HCT116 (cell line): ENCODE data around the gene SPOP.

ENCODE experiments used
- YY1 ChIP-seq: IDR thresholded peaks from 2 replicates; pipeline ENCODE4 v1.6.1; 2011; ENCODE audit warnings: low read length, low read depth, moderate library complexity, mild to moderate bottlenecking; ENCODE audit not compliant: insufficient replicate concordance; ENCODE audit errors: extremely low read depth
- TF ChIP-seq, protein P1 (sequence below): IDR thresholded peaks from 2 replicates; pipeline ENCODE4 v1.6.1; 2012; ENCODE audit warnings: low read depth
- TF ChIP-seq, protein P2 (sequence below), 3 experiments: fragments of 200-600 bp in 1 of 3; sonication (generic) in 1 of 3; IDR thresholded peaks in 2 of 3; conservative IDR thresholded peaks in 1 of 3; 2 replicates each; pipeline ENCODE4 v1.5.1; 2012 to 2017; ENCODE audit warnings: low read depth in 2 of 3, low read length in 2 of 3, antibody characterized with exemption in 1 of 3, borderline replicate concordance in 1 of 3, control low read depth in 1 of 3, mild to moderate bottlenecking in 1 of 3, mixed read lengths in 1 of 3, mixed run types in 1 of 3, moderate library complexity in 1 of 3; ENCODE audit not compliant: insufficient read depth in 1 of 3

DNA sequence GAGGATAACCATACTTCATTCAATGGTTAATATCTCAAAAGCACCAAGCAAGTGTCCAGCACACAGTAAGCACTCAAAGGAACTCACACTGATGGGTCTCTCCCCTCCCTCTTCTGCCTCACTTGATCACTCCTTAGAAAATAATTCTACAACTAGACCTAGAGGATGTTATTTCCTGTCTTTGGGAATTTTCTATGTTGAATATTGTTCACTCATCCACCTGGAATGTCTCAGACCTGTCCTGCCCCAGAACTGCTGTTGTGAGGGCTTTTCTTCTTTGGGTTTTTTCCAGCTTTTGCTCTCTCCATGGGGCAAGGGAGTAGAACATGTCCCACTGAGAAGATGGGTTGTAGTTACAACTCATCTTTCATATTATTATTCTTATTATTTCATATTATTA, 76.9 kb downstream of the SPOP start:
- TF ChIP-seq, protein P1, sequence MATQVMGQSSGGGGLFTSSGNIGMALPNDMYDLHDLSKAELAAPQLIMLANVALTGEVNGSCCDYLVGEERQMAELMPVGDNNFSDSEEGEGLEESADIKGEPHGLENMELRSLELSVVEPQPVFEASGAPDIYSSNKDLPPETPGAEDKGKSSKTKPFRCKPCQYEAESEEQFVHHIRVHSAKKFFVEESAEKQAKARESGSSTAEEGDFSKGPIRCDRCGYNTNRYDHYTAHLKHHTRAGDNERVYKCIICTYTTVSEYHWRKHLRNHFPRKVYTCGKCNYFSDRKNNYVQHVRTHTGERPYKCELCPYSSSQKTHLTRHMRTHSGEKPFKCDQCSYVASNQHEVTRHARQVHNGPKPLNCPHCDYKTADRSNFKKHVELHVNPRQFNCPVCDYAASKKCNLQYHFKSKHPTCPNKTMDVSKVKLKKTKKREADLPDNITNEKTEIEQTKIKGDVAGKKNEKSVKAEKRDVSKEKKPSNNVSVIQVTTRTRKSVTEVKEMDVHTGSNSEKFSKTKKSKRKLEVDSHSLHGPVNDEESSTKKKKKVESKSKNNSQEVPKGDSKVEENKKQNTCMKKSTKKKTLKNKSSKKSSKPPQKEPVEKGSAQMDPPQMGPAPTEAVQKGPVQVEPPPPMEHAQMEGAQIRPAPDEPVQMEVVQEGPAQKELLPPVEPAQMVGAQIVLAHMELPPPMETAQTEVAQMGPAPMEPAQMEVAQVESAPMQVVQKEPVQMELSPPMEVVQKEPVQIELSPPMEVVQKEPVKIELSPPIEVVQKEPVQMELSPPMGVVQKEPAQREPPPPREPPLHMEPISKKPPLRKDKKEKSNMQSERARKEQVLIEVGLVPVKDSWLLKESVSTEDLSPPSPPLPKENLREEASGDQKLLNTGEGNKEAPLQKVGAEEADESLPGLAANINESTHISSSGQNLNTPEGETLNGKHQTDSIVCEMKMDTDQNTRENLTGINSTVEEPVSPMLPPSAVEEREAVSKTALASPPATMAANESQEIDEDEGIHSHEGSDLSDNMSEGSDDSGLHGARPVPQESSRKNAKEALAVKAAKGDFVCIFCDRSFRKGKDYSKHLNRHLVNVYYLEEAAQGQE = no peak
- TF ChIP-seq, protein P2, sequence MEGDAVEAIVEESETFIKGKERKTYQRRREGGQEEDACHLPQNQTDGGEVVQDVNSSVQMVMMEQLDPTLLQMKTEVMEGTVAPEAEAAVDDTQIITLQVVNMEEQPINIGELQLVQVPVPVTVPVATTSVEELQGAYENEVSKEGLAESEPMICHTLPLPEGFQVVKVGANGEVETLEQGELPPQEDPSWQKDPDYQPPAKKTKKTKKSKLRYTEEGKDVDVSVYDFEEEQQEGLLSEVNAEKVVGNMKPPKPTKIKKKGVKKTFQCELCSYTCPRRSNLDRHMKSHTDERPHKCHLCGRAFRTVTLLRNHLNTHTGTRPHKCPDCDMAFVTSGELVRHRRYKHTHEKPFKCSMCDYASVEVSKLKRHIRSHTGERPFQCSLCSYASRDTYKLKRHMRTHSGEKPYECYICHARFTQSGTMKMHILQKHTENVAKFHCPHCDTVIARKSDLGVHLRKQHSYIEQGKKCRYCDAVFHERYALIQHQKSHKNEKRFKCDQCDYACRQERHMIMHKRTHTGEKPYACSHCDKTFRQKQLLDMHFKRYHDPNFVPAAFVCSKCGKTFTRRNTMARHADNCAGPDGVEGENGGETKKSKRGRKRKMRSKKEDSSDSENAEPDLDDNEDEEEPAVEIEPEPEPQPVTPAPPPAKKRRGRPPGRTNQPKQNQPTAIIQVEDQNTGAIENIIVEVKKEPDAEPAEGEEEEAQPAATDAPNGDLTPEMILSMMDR (IDR thresholded peaks at IDR 0.05 in 2 of 3, conservative IDR thresholded peaks at IDR 0.05 in 1 of 3; ENCODE audit: borderline replicate concordance in 1 of 3, insufficient read depth in 1 of 3, low read depth in 2 of 3, low read length in 2 of 3) = no peak
- no peak for TF ChIP-seq YY1
